Activated CD8-positive, alpha-beta memory T cell treated with anti-CD3 and anti-CD28 coated beads for 36 hours (primary cell): ENCODE data around the gene KISS1R. TPM values are rescaled to one million over a fixed set of nuclear protein-coding genes. Genes with fewer than 3 reads are reported as not detected.

ENCODE experiments used
- CTCF ChIA-PET: fragments of 350-600 bp; sonication (Branson Sonifier 250); formaldehyde crosslinking; loops from one replicate; lab custom pipeline; 2021; ENCODE audit warnings: antibody characterized with exemption; lab: Charles Lee
- POLR2A ChIA-PET: fragments of 350-600 bp; sonication (Branson Sonifier 250); formaldehyde crosslinking; loops from one replicate; lab custom pipeline; 2021; ENCODE audit warnings: antibody characterized with exemption; lab: Charles Lee
- total RNA-seq, 2 experiments: library from RNA; stranded (reverse); gene quantifications; one replicate each; pipeline ENCODE4 v1.2.3, GENCODE V29; 2021

The KISS1R gene
- total RNA-seq, 2 experiments from 2014 or later = 6.7 to 7.2 TPM

DNA sequence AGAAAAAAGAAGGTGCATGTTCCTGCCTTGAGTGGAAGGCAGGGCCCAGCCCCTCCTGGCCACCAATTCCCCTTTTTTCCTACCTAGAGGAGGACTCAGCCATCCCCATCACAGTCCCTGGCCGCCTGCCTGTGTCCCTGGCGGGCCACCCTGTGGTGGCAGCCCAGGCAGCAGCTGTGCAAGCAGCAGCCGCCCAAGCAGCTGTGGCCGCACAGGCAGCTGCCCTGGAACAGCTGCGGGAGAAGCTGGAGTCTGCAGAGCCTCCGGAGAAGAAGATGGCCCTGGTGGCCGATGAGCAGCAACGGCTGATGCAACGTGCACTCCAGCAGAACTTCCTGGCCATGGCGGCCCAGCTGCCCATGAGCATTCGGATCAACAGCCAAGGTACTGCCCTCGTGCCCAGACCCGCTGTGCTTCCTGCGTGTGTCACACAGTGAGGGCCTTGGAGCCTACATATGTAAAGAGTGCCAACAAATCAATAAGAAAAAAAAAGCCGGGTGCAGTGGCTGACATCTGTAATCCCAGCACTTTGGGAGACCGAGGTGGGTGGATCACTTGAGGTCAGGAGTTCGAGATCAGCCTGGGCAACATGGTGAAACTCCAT lies 49.5 kb downstream of the KISS1R start:
- POLR2A ChIA-PET = interaction anchor here (0.6 kb wide), 1 partner anchor 15 kb away, joined by 4 read pairs; no protein-coding TSS in a partner anchor

More for the DNA sequence above, 49.5 kb downstream of the KISS1R start:
- CTCF ChIA-PET = no interaction called here

Other genes starting within 250 kb of the KISS1R start
- gene FSTL3, start 240.9 kb upstream of the KISS1R start, total RNA-seq = 1 to 10 TPM; 7.5 to 8.6 TPM
- gene PRSS57, start 221.9 kb upstream of the KISS1R start, total RNA-seq = not detected
- under 1 TPM in 1 of 2 experiments, not detected in 1; 0.13 TPM for gene PALM, start 208.4 kb upstream of the KISS1R start, total RNA-seq
- gene MISP, start 166.2 kb upstream of the KISS1R start, total RNA-seq = not detected
- gene PTBP1, start 119.9 kb upstream of the KISS1R start, total RNA-seq = 100 to 1,000 TPM; 872 to 908 TPM
- not detected for gene PLPPR3, start 95.4 kb upstream of the KISS1R start, total RNA-seq
- gene AZU1, start 89.5 kb upstream of the KISS1R start, total RNA-seq = not detected
- not detected for gene PRTN3, start 76.3 kb upstream of the KISS1R start, total RNA-seq
- gene ELANE, start 65.0 kb upstream of the KISS1R start, total RNA-seq = not detected
- gene CFD, start 57.7 kb upstream of the KISS1R start, total RNA-seq = 1 to 10 TPM; 1.4 to 1.7 TPM
- gene MED16, start 24.1 kb upstream of the KISS1R start, total RNA-seq = 10 to 100 TPM; 42.8 to 46.8 TPM
- not detected for gene RNU6-9, start 23.8 kb upstream of the KISS1R start, total RNA-seq
- 10 to 100 TPM; 55.8 to 56.9 TPM for gene R3HDM4, start 4.1 kb upstream of the KISS1R start, total RNA-seq
- 10 to 100 TPM; 18.8 to 19.0 TPM for gene ARID3A, start 8.7 kb downstream of the KISS1R start, total RNA-seq
- 100 to 1,000 TPM; 121 to 126 TPM for gene WDR18, start 67.0 kb downstream of the KISS1R start, total RNA-seq
- gene GRIN3B, start 83.1 kb downstream of the KISS1R start, total RNA-seq = not detected
- gene TMEM259, start 103.8 kb downstream of the KISS1R start, total RNA-seq = 100 to 1,000 TPM; 132 to 141 TPM
- not detected for gene RNU6-2, start 104.2 kb downstream of the KISS1R start, total RNA-seq
- 10 to 100 TPM; 64.2 to 71.2 TPM for gene CNN2, start 109.3 kb downstream of the KISS1R start, total RNA-seq
- 10 to 100 TPM; 16.1 to 17.2 TPM for gene ABCA7, start 122.8 kb downstream of the KISS1R start, total RNA-seq
- 100 to 1,000 TPM; 148 to 154 TPM for gene ARHGAP45, start 149.8 kb downstream of the KISS1R start, total RNA-seq
- 100 to 1,000 TPM; 272 to 275 TPM for gene POLR2E, start 178.0 kb downstream of the KISS1R start, total RNA-seq
- gene GPX4, start 186.7 kb downstream of the KISS1R start, total RNA-seq = 100 to 1,000 TPM; 205 to 209 TPM